SK-N-MC (cell line): ENCODE results near the gene TEDDM1.

Experiments used
- DNase-seq: peaks from one replicate; pipeline ENCODE4 v3.0.0-alpha.2; 2011; ENCODE audit warnings: low read depth, low spot score
- H3K27ac ChIP-seq: fragments of 200-600 bp; sonication (generic); 2 replicates; pipeline ENCODE4 v1.5.1; 2016; ENCODE audit warnings: mixed run types
- H3K36me3 ChIP-seq: fragments of 200-600 bp; sonication (generic); 2 replicates; pipeline ENCODE4 v1.6.1; 2017; ENCODE audit warnings: antibody characterized with exemption, low read length, mixed read lengths; ENCODE audit not compliant: insufficient read depth
- H3K4me3 ChIP-seq: fragments of 200-600 bp; sonication (generic); 2 replicates; pipeline ENCODE4 v1.5.1; 2016
- H3K9ac ChIP-seq: fragments of 200-600 bp; sonication (generic); 2 replicates; pipeline ENCODE4 v1.8.0; 2017; ENCODE audit warnings: mixed run types, mixed read lengths; ENCODE audit not compliant: insufficient read length
- H3K9me3 ChIP-seq: fragments of 200-600 bp; sonication (generic); 2 replicates; pipeline ENCODE4 v1.6.1; 2017; ENCODE audit warnings: low read depth, mild to moderate bottlenecking, antibody characterized with exemption, low read length, moderate library complexity, mixed read lengths
- EZH2 ChIP-seq: fragments of 200-600 bp; sonication (generic); IDR thresholded peaks from one replicate; pipeline ENCODE4 v1.6.1; 2017; ENCODE audit warnings: antibody characterized with exemption
- FOXP2 ChIP-seq: optimal IDR thresholded peaks from 2 replicates; pipeline ENCODE3; 2011; ENCODE audit warnings: mild to moderate bottlenecking, moderate library complexity; ENCODE audit not compliant: insufficient read depth; ENCODE audit errors: extremely low read length, control extremely low read depth
- POLR2AphosphoS5 ChIP-seq: IDR thresholded peaks from 2 replicates; pipeline ENCODE4 v1.6.1; 2012; ENCODE audit warnings: mild to moderate bottlenecking, low read depth, low read length, borderline replicate concordance

Gene TEDDM1

DNA sequence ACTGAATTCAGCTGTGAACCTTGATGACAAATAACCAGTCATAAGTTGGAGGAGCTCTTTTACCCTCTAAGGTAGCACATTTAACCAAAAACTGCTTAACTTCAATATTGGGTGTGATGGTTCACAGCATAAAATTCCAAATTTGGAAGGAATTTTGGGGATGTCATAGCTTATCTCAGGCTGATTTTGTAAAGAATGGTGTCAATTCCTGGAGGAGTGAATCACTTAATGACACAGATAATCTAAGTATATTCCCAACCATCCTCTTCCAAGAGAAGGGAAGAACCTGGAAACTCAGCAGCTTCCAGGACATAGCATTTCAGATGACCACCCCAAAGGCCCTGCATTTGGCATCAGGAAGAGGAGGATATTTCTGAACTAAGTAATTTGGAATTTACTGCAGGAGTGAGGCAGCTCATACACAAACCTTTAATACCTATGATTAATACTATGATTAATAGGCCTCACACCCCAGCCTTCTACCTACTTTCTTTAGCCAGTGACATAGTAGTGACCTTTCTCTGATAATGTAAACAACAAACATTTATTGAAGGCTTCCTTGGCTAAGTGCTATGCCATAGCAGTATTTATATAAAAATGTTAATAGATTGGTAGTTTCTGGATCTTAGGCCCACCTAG, 23.4 kb downstream of the TEDDM1 start:
- Histone ChIP-seq H3K36me3 (peaks cover 4% of the 10 kb centered on the region; the same call in 1 of the 2 replicates), H3K4me3 (no peak overlapping the region), H3K9ac (no peak overlapping the region), H3K27ac (no peak overlapping the region), H3K9me3 (no peaks in the 10 kb centered on the region)
- no peak for DNase-seq
- TF ChIP-seq POLR2AphosphoS5: no peak
- TF ChIP-seq FOXP2: no peak
- no peak for TF ChIP-seq EZH2

DNA sequence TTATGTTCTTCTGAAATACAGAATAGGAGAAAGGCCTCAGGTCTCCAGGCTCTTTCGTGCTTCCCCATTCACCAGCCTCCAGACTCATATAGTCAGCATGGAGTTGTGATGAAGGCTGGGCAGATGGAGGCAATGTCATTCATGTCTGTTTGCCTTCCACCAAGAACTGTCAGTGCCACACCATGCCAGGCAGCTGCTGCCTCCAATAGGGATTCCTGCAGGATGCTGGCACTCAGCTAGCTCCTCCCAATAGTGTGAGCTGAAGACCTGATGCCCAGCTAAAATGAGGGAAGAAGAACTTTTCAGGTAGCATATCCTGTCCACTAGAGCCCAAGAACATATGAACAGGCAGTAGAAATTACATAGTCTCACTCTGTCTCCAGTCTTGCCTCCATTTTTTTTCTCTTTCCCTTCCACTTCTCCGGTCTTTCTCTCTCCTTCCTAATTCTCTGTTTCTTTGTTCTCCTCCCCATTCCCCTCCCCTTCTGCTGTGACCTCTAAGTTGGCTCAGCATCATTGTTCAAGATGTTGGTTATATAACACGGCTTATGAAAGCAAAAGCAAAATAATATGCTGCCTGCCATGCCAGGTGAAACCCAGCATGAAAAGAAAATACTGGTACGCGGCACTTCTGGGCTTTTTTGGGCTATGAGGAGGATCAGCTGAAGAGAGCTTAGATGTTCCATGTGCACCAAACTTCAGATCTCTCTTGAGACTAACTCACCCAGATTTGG, 26.2 kb downstream of the TEDDM1 start:
- Histone ChIP-seq H3K27ac (no peak overlapping the region), H3K9me3 (no peaks in the 10 kb centered on the region), H3K4me3 (no peak overlapping the region), H3K36me3 (no peaks in the 10 kb centered on the region), H3K9ac (no peak overlapping the region)
- no peak for TF ChIP-seq FOXP2
- TF ChIP-seq POLR2AphosphoS5: no peak
- TF ChIP-seq EZH2: no peak
- no peak for DNase-seq

DNA sequence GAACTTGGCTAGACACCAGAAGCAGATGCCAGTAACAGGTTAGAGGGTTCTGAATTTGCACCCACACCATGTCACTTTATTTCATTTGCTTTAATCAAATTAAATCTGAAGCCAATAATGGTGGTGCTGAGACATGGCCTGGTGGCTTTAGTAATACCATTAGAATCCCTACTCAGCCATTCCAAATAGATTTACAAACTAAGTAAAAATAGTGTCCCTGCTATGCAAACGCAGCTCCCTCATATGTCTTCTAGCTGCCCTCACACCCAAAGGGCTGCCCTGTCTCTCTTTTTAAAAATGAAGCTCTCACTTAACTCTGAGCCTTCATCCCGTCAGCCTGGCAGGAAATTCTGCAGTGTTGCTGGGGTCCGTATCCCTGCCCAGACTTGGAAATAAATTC, 29.9 kb downstream of the TEDDM1 start:
- Histone ChIP-seq H3K27ac (no peak overlapping the region), H3K36me3 (no peaks in the 10 kb centered on the region), H3K4me3 (no peak overlapping the region), H3K9ac (no peak overlapping the region), H3K9me3 (no peaks in the 10 kb centered on the region)
- TF ChIP-seq POLR2AphosphoS5 (no peak), EZH2 (no peak), FOXP2 (no peak)
- no peak for DNase-seq

DNA sequence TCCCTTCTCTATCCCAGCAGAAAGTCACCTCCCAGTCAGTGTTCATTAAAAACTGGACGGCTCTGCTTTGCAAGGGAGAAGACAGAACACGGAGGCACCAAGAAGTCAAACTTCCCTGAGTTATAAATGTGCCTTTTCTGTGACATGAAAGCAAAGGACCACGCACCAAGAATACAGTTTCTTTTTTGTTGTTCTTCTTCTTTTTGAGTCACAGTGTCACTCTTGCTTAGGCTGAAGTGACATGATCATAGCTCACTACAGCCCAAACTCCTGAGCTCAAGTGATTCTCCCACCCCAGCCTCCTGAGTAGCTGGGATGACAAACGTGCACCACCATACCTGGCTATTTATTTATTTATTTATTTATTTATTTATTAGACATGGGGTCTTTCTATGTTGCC, 31.6 kb downstream of the TEDDM1 start:
- no peak for TF ChIP-seq FOXP2
- TF ChIP-seq EZH2: no peak
- TF ChIP-seq POLR2AphosphoS5: no peak
- H3K4me3 ChIP-seq: no peak overlapping the region
- no peak for DNase-seq

DNA sequence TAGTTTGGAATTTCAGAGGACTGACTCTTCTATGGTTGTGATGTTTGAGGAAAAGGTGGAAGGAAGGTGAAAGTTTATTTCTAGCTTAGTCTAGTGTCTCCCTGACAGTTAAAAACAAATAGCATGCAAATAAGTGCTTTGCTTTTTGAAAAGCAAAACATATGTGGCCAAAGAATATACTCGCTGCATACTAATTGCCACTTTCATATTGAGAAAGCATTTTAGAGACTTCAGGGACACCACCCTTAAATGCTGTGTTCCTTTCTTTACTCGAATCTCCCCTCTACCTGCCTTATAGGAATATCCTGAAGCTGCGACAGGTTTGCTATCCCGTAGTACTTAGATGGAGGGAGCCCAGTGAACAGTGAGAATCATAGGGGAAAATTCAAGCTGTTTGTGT, 32.1 kb downstream of the TEDDM1 start:
- H3K36me3 ChIP-seq: no peaks in the 10 kb centered on the region
- no peak for DNase-seq
- H3K4me3 ChIP-seq: no peak overlapping the region
- TF ChIP-seq EZH2: no peak
- TF ChIP-seq FOXP2: no peak
- TF ChIP-seq POLR2AphosphoS5: no peak
- no peak overlapping the region for H3K27ac ChIP-seq
- H3K9ac ChIP-seq: no peak overlapping the region
- no peaks in the 10 kb centered on the region for H3K9me3 ChIP-seq

More for the DNA sequence above, 31.6 kb downstream of the TEDDM1 start:
- Histone ChIP-seq H3K36me3 (no peaks in the 10 kb centered on the region), H3K9ac (no peak overlapping the region), H3K27ac (no peak overlapping the region), H3K9me3 (no peaks in the 10 kb centered on the region)

DNA sequence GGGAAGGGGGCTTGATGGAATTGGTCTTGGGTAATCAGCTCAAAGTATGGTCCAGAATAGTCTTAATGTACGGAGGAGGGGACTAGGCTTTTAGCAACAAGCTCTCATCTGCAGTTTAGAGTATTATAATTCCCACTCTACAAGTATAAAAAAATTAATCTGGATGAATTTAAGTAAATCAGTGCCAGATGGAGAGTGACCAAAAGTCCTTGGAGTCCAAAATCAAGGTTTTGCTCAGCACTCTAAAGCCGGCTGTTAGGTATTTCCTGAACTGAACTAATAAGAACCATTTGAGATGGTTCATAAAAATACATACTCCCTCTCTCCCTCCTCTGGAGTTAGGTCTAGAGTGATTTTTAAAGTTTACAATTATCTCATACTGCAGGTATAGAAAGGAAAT, 32.5 kb downstream of the TEDDM1 start:
- Histone ChIP-seq H3K9me3 (no peaks in the 10 kb centered on the region), H3K4me3 (no peak overlapping the region), H3K36me3 (no peaks in the 10 kb centered on the region), H3K27ac (no peak overlapping the region), H3K9ac (no peak overlapping the region)
- TF ChIP-seq FOXP2 (no peak), POLR2AphosphoS5 (no peak), EZH2 (no peak)
- DNase-seq: no peak

DNA sequence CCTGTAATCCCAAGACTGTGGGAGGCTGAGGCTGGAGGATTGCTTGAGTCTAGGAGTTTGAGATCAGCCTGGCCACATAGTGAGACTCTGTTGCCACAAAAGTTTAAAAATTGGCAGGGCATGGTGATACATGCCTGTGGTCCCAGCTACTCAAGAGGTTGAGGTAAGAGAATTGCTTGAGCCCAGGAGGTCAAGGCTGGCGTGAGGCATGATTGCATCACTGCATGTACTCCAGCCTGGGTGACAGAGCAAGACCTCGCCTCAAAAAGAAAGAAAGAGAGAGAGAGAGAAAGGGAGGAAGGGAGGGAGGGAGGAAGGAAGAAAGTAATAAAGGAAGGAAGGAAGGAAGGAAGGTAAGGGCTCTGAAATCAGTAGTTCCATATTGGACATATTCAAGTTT, 33.9 kb downstream of the TEDDM1 start:
- no peaks in the 10 kb centered on the region for H3K9me3 ChIP-seq
- no peaks in the 10 kb centered on the region for H3K36me3 ChIP-seq
- TF ChIP-seq FOXP2 (no peak), EZH2 (no peak), POLR2AphosphoS5 (no peak)
- no peak overlapping the region for H3K27ac ChIP-seq
- DNase-seq: no peak
- no peak overlapping the region for H3K9ac ChIP-seq
- no peak overlapping the region for H3K4me3 ChIP-seq

DNA sequence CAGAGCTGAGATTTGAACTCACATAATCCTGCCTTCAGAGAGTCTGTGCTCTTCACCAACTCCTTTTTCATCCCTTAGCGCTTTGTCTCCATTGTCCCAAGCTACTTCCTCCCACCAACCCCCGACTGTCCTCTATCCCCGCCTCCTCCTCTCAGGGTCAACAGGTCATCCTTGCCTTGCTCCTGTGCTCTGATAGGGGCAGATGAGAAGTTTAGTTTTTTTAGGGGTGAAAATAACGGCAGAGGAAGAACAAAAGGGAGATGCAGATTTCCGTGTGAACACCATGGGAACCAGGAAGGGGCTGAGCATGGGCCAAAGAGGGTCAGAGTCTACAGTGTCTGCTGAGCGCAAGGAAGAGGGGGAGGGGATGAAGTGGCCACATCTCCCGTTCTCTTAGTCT, 40.8 kb downstream of the TEDDM1 start:
- Histone ChIP-seq H3K4me3 (no peak overlapping the region), H3K9ac (no peak overlapping the region), H3K27ac (no peak overlapping the region), H3K9me3 (no peaks in the 10 kb centered on the region), H3K36me3 (no peaks in the 10 kb centered on the region)
- no peak for DNase-seq
- TF ChIP-seq POLR2AphosphoS5: no peak
- no peak for TF ChIP-seq EZH2
- TF ChIP-seq FOXP2: no peak

DNA sequence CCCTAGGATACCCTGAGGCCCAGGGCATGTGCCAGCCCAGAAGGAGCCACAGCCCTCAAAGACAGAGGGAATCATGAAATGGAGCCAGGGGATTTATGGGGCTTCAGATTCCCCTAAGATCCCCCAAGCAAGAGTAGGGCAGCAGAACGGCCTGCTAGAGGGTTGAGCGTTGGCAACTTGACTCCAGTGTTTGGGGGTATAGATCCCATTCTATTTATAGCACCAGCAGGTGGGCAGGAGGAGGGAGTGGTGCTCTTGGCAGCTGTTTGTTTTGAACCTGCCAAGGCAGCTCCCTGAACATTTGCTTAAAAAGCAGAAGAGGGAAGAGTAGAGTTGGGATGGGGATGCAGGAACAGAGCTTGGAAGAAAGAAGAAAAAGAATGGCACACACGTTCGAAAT, 42.6 kb downstream of the TEDDM1 start:
- no peak overlapping the region for H3K4me3 ChIP-seq
- DNase-seq: no peak
- no peak overlapping the region for H3K9ac ChIP-seq
- H3K9me3 ChIP-seq: no peaks in the 10 kb centered on the region
- no peak for TF ChIP-seq POLR2AphosphoS5
- no peak for TF ChIP-seq EZH2
- no peak for TF ChIP-seq FOXP2
- no peak overlapping the region for H3K27ac ChIP-seq
- no peaks in the 10 kb centered on the region for H3K36me3 ChIP-seq

DNA sequence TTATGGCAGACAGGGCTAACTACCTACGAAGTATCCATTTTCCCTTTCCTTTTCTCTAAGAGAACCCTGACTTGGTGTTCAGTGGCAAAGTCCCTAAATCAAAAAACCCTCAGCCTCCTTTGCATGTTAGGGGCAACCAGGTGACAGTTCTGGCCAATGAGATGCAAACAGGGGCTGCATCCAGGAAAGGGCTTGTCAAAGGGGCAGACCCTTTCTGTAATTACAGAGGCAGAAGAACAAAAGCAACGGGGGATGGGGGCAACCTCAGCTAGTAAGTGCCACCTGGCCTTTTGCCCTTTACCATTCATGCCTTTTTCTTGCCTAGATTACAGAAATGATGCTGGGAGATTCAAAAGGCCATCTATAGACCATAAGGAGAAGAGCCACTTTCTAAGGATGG, 43.3 kb downstream of the TEDDM1 start:
- DNase-seq: no peak
- TF ChIP-seq EZH2: no peak
- TF ChIP-seq FOXP2: no peak
- no peak for TF ChIP-seq POLR2AphosphoS5

More for the DNA sequence above, 43.3 kb downstream of the TEDDM1 start:
- Histone ChIP-seq H3K4me3 (no peak overlapping the region), H3K9ac (no peak overlapping the region), H3K9me3 (no peaks in the 10 kb centered on the region), H3K27ac (no peak overlapping the region), H3K36me3 (no peaks in the 10 kb centered on the region)
